ENCODE measurements around the gene MCTS1. TPM values are rescaled to one million over a fixed set of nuclear protein-coding genes. Genes with fewer than 3 reads are reported as not detected.
A peak's percentile ranks its signal among the peaks of the same experiment; 100 is the strongest.
"Not testable (repeated sequence)": the region's sequence is repeated elsewhere in the genome, so short reads cannot be mapped to it uniquely, and the experiment has no call there.

Gene MCTS1
- polyA plus RNA-seq, 6 donors from 2014 or later: 73.7 to 106 (median 89.8) TPM

DNA sequence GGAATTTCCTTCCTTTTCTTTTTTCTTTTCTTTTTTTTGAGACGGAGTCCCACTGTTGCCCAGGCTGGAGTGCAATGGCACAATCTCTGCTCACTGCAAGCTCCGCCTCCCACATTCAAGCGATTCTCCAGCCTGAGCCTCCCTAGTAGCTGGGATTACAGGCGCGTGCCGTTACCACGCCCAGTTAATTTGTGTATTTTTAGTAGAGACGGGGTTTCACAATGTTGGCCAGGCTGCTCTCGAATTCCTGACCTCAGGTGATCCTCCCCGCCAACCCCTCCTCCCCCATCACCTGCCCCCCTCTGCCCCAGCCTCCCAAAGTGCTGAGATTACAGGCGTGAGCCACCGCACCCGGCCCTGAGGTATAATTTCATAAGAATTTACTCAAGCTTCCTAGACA, 30.1 kb upstream of the MCTS1 start:
- ATAC-seq (ENCODE audit: low read depth in 2 of 2); H3K9me3 Mint-ChIP-seq: not testable (repeated sequence)

DNA sequence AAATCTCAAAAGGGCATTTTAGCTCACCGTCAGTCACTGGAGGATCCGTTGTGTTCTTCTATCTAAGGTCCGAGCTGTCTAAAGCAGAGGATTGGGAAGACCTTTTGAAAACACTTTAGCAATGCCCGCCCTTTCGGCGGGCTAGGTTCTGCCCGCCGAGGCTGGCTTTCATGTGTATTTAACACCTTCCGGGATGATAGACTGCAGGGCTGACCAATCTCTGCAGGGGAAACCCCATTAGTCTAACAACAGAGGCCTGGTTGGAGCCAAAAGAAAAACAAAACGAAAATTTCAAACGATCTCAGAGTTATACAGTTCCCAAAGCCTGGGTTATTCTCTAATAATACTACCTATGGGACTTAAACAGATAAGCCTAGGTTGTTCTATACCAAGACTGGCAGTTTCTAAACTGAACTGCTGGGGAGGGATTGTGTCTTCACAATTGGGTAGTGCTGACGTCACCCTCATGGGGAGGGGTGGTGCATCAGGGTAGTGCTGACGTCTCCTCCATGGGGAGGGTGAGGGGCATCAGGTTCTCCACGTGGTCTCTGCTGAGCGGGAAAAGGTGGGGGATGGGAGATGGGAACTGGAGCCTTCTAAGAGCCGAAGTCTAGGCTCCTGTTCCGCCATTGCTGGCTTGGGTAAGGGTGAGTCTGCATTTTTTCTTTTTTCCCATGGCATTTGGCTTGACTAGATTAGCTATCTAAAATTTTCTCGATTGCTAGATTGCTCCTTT, 28.4 kb upstream of the MCTS1 start:
- DNase-seq (no peak), ATAC-seq (ENCODE audit: low read depth in 2 of 2) (no peak)
- Mint-ChIP-seq H3K27me3 (peaks cover 0 to 6% (median 0%) of the 10 kb centered on the region in 3 donors), H3K4me3 (peak overlapping the region in 1 of 8 donors; percentile 19), H3K4me1 (peaks cover 0 to 8% (median 6%) of the 10 kb centered on the region in 3 donors), H3K9me3 (peaks cover 0 to 4% (median 3%) of the 10 kb centered on the region in 7 donors), H3K36me3 (no peaks in the 10 kb centered on the region), H3K27ac (no peak overlapping the region)

More for the DNA sequence above, 30.1 kb upstream of the MCTS1 start:
- peak overlapping the region in 1 of 6 donors; percentile 76 for H3K27ac Mint-ChIP-seq
- not testable (repeated sequence) for H3K27me3 Mint-ChIP-seq, H3K4me3 Mint-ChIP-seq, H3K4me1 Mint-ChIP-seq, H3K36me3 Mint-ChIP-seq, DNase-seq

DNA sequence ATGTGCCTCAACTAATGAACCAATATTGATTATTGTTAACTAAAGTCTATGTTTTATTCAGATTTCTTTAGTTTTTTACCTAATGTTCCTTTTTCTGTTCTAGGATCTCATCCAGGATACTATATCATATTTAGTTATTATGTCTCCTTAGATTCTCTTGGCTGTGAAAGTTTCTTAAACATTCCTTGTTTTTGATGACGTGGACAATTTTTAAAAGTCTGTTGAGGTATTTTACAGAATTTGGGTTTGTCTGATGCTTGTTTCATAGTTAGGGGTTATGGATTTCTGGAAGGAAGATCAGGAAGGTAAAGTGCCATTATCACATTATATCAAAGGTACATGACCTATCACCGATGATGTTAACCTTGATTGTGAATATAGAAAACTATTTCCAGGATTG, 18.2 kb upstream of the MCTS1 start:
- Mint-ChIP-seq H3K27ac (no peak overlapping the region), H3K27me3 (no peaks in the 10 kb centered on the region), H3K4me3 (no peak overlapping the region), H3K9me3 (peaks cover 0 to 6% (median 0%) of the 10 kb centered on the region in 7 donors), H3K4me1 (no peaks in the 10 kb centered on the region), H3K36me3 (no peaks in the 10 kb centered on the region)
- ATAC-seq (ENCODE audit: low read depth in 2 of 2) (no peak), DNase-seq (no peak)

DNA sequence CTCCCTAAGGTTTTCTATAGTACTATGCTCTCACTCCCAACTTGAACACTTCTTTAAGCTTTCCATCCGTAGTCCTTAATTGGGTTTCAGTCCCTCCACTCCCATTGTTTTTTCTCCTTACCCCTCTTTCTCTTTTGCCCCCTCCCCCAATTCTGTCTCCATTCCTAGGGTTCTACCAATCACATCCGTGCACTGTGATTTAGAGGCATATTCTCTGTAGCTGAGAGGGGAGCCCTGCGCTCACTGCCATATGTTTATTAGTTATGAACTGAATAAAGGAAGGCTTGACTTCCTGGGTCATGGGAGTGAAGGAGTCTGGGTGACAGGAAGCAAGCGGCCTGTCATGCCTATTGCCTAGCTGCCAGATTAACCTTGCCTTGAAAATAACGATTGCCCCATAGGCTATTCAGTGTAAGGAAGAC, 471 bp downstream of the MCTS1 start:
- peak; percentile 49 to 65 for ATAC-seq (ENCODE audit: low read depth in 2 of 2)
- DNase-seq: peak; percentile 25

DNA sequence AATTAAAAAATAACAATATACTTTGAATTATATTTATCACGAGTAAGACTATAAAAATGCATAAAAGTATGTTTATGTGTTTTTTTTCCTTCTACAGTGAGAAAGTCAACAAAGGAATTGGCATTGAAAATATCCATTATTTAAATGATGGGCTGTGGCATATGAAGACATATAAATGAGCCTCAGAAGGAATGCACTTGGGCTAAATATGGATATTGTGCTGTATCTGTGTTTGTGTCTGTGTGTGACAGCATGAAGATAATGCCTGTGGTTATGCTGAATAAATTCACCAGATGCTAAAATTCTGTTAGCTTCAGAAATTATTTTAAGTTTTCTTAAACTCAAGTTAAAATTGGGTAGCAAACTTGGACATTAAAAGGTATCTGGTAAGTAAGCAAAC, 8.2 kb downstream of the MCTS1 start:
- Mint-ChIP-seq H3K4me1 (no peaks in the 10 kb centered on the region), H3K27ac (no peak overlapping the region)
- no peak for DNase-seq

More for the DNA sequence above, 471 bp downstream of the MCTS1 start:
- Mint-ChIP-seq H3K27me3 (no peaks in the 10 kb centered on the region), H3K9me3 (peaks cover 0 to 11% (median 0%) of the 10 kb centered on the region in 7 donors), H3K36me3 (peaks cover 0 to 8% of the 10 kb centered on the region in 2 donors), H3K4me1 (peaks cover 4 to 7% (median 5%) of the 10 kb centered on the region in 3 donors), H3K27ac (peak overlapping the region; percentile 95 to 98 (median 97)), H3K4me3 (peak overlapping the region; percentile 90 to 99 (median 95))

DNA sequence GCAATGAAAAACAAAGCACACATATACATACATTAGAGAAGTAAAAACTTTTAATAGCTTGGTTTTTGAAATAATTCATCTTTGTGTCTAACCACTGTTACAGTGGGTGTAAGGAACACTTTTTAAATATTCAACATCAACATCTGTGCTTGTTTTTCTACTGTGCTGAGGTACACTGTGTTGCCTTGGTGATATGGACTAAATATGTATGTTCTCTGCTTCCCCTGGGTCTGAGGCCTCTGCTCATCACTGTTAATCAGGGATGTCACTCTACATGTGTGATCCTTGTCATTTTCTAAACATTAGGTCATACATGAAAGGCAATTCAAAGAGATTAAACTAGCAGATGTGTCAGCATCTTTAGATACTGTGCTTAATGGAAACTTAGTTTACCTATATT, 10.9 kb downstream of the MCTS1 start:
- peaks cover 0 to 4% of the 10 kb centered on the region in 2 donors for H3K36me3 Mint-ChIP-seq
- no peak overlapping the region for H3K4me3 Mint-ChIP-seq
- H3K27ac Mint-ChIP-seq: no peak overlapping the region
- H3K9me3 Mint-ChIP-seq: peaks cover 0 to 4% (median 0%) of the 10 kb centered on the region in 7 donors
- peaks cover 0 to 7% (median 0%) of the 10 kb centered on the region in 3 donors for H3K4me1 Mint-ChIP-seq
- no peak for DNase-seq
- ATAC-seq (ENCODE audit: low read depth in 2 of 2): no peak
- no peaks in the 10 kb centered on the region for H3K27me3 Mint-ChIP-seq

More for the DNA sequence above, 8.2 kb downstream of the MCTS1 start:
- Mint-ChIP-seq H3K27me3 (no peaks in the 10 kb centered on the region), H3K9me3 (peaks cover 0 to 2% (median 0%) of the 10 kb centered on the region in 7 donors), H3K36me3 (peaks cover 0 to 4% of the 10 kb centered on the region in 2 donors), H3K4me3 (no peak overlapping the region)
- no peak for ATAC-seq (ENCODE audit: low read depth in 2 of 2)

DNA sequence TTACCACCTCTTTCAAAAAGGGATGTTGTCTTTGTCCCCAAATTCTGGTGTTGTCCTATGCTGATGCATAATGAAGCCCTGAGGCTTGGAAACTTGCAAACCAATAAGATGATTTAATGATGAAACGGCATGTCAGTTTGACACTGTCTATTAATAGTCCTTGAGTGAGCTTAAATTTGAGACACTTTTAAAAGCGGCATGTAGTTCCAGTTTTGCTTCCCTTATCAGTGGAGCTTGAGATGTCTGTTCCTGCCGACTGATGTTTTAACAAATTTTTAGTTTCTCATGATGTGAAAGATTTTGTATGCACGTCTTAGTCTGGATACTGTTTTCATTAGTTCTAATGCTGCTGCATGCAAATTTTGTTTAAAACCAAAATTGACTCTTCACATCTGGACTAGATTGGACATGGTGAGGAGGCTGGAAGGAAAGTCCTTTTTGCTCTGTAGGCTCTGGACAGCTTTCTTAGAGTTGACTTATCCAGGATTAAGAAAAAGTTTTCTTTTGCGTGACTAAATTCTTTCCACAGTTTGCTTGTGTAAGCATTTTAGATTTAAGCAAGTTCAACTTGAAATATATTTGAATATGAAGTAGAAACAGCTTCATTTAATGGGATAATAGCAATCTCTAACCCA, 14.2 kb downstream of the MCTS1 start:
- ATAC-seq (ENCODE audit: low read depth in 2 of 2): peak in 1 of 2 donors; percentile 27
- H3K4me1 Mint-ChIP-seq: peaks cover 0 to 7% (median 0%) of the 10 kb centered on the region in 3 donors
- DNase-seq: no peak
- H3K4me3 Mint-ChIP-seq: peak overlapping the region in 4 of 8 donors; percentile 9 to 77 (median 20)
- no peaks in the 10 kb centered on the region for H3K27me3 Mint-ChIP-seq
- H3K9me3 Mint-ChIP-seq: peaks cover 0 to 4% (median 0%) of the 10 kb centered on the region in 7 donors
- peak overlapping the region in 3 of 6 donors; percentile 27 to 88 (median 36) for H3K27ac Mint-ChIP-seq
- no peaks in the 10 kb centered on the region for H3K36me3 Mint-ChIP-seq

DNA sequence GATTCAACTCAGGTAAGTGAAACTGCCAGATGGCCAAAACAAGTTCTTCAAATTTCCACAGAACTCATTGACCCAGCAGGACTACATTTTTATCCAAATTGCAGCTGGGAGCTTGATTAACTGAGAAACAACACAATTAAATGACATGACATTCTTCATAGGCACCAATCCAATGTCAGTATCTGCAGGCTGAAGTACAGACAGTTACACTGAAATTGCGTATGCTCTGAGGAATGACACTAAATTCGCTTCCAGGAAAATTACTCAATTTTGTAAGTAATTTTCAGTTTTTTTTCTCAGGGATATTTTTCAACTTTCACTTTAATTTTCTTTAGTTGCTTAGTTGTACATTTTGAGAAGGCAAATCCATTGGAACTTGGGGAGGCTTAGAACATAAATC, 21.5 kb downstream of the MCTS1 start:
- Mint-ChIP-seq H3K4me1 (peaks cover 0 to 6% (median 0%) of the 10 kb centered on the region in 3 donors), H3K27ac (peak overlapping the region in 1 of 6 donors; percentile 65), H3K36me3 (no peaks in the 10 kb centered on the region), H3K9me3 (no peaks in the 10 kb centered on the region), H3K27me3 (no peaks in the 10 kb centered on the region), H3K4me3 (no peak overlapping the region)
- DNase-seq (no peak), ATAC-seq (ENCODE audit: low read depth in 2 of 2) (no peak)

DNA sequence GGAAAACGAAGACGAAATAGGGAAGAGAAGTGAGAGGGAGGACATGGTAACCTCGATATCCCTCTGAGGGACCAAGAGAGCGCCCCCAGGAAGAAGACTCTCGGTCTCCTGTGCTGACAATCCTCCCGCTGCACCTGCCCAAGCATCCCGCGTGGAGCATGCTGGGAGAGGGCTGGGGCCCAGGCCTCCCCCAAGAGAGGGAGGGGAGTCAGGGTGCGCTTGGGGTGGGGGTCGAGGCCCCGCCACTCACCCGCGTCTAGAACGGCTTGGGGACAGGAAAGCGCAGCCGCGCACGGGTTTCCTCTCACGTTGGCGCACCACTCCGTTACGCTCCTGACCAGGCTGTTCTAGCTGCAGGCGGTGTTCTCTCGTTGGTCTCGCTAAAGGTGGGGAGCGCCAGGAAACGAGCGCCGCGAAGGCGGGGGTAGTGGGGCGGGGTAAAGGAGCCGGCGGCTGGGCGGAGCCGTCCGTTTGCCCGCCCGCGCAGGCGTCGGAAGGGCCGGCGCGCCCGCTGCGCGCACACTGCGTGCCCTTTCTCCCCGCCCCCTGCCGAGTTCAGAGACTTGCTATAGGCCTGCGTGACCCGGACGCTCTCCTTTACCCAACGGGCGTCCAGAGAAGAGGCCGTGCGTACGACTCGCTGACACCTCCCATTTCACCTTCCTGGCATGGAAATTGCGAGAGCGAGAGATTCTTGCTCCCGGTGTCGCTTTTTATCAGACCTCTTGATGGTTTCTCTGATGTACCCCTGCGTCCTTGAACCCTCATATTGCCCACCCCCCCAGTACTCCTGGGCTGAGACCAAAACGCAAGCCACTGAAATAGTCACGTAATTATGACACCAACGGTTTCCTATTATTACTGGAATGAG, 26.0 kb downstream of the MCTS1 start, which contains the start of gene C1GALT1C1:
Gene C1GALT1C1 (minus strand): TSS at position 388 of the 871 bp plus-strand sequence. CDS start 2,888 bp downstream, outside the sequence.
- ATAC-seq (ENCODE audit: low read depth in 2 of 2): peak; percentile 86 to 87
- peak within 1 kb of the TSS; percentile 93 to 99 (median 98) for H3K27ac Mint-ChIP-seq
- peak within 1 kb of the TSS; percentile 84 to 95 (median 90) for H3K4me3 Mint-ChIP-seq
- no peaks in the 10 kb centered on the region for H3K36me3 Mint-ChIP-seq
- peaks cover 0 to 1% (median 0%) of the 10 kb centered on the region in 7 donors for H3K9me3 Mint-ChIP-seq
- no peaks in the 10 kb centered on the region for H3K27me3 Mint-ChIP-seq
- DNase-seq: peak; percentile 93
- H3K4me1 Mint-ChIP-seq: peaks cover 0 to 9% (median 0%) of the 10 kb centered on the region in 3 donors

DNA sequence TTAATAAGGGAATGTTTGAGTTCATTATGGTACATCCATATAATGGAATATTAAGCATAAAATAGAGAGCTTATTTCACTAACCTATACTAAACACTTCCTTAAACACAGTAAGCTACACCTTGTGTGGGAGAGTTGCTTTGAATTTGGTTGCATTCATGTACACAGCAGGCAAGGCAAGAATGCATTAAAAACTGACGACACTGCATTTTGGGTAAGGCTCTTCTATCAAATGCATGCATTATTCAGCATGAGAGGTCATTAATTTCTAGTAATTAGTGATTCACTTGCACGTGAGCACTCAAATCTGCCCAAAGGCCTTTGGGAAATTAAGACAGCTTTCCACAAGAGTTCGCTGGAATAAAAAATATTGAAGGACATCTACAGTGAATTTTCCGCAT, 34.7 kb downstream of the MCTS1 start:
- H3K4me3 Mint-ChIP-seq: no peak overlapping the region
- DNase-seq: no peak
- peaks cover 0 to 7% (median 4%) of the 10 kb centered on the region in 3 donors for H3K4me1 Mint-ChIP-seq
- H3K27ac Mint-ChIP-seq: no peak overlapping the region
- no peaks in the 10 kb centered on the region for H3K9me3 Mint-ChIP-seq
- ATAC-seq (ENCODE audit: low read depth in 2 of 2): no peak
- no peaks in the 10 kb centered on the region for H3K27me3 Mint-ChIP-seq
- no peaks in the 10 kb centered on the region for H3K36me3 Mint-ChIP-seq

DNA sequence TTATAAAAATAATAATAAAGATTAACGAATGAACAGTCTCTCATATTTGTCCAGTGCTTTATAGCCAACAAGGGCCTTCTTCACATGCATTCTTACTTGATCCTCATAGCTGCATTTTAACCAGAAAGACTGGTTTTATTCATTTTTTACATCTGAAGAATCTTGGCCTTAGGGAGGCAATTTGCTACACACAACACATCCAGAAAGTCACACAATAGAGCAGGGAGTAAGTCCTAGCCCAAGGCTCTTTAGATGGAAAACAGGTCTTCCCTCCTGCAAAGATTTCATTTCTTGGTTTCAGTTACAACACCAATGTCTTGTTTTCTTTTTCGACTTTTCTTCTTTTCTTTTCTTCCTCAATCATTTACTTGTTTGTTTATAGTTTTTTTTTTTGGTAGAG, 39.0 kb downstream of the MCTS1 start:
- H3K4me1 Mint-ChIP-seq: no peaks in the 10 kb centered on the region
- H3K27me3 Mint-ChIP-seq: no peaks in the 10 kb centered on the region
- H3K36me3 Mint-ChIP-seq: no peaks in the 10 kb centered on the region
- DNase-seq: no peak
- no peak for ATAC-seq (ENCODE audit: low read depth in 2 of 2)
- peak overlapping the region in 1 of 6 donors; percentile 43 for H3K27ac Mint-ChIP-seq
- H3K4me3 Mint-ChIP-seq: no peak overlapping the region
- H3K9me3 Mint-ChIP-seq: no peaks in the 10 kb centered on the region

DNA sequence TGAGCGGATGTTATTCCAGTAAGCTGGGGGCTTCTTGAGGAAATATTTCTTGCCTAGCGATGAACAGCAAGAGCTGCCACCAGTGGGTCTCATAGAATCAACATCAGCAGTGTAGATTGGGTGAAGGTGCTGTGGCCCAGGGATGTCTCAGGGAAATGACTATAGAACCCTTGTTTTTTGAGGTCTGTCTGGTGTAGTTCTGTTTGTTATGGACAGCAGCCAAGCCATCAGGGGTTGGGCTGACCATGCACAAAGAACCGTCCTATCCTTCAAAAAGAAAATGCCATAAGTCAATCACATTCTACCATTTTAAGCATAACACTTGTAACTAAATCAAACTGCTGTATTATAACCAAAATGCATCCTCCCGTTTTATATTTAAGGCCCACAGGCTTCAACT, 43.2 kb downstream of the MCTS1 start:
- Mint-ChIP-seq H3K9me3 (peaks cover 0 to 8% (median 0%) of the 10 kb centered on the region in 7 donors), H3K36me3 (no peaks in the 10 kb centered on the region), H3K27ac (no peak overlapping the region), H3K4me1 (peaks cover 0 to 23% (median 6%) of the 10 kb centered on the region in 3 donors), H3K4me3 (no peak overlapping the region), H3K27me3 (no peaks in the 10 kb centered on the region)
- DNase-seq (no peak), ATAC-seq (ENCODE audit: low read depth in 2 of 2) (no peak)

DNA sequence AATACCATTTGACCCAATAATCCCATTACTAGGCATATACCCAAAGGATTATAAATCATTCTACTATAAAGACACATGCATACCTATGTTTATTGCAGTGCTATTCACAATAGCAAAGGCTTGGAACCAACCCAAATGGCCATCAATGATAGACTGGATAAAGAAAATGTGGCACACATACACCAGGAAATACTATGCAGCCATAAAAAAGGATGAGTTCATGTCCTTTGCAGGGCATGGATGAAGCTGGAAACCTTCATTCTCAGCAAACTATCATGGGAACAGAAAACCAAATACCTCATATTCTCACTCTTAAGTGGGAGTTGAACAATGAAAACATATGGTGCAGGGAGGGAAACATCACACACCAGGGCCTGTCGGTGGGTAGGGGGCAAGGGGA, 48.4 kb downstream of the MCTS1 start:
- not testable (repeated sequence) for H3K9me3 Mint-ChIP-seq; DNase-seq; H3K4me3 Mint-ChIP-seq; ATAC-seq (ENCODE audit: low read depth in 2 of 2); H3K36me3 Mint-ChIP-seq; H3K27me3 Mint-ChIP-seq
- Mint-ChIP-seq H3K27ac (peak overlapping the region in 1 of 6 donors; percentile 62), H3K4me1 (peaks cover 6 to 26% (median 6%) of the 10 kb centered on the region in 3 donors)

Data from naive B cell (primary cell).